GM18511 (cell line): Measurements from ENCODE around the gene DGUOK.
"Not testable (repeated sequence)": the region's sequence is repeated elsewhere in the genome, so short reads cannot be mapped to it uniquely, and the experiment has no call there.

Experiments used
- ATAC-seq: cut with Tn5 transposase; IDR thresholded peaks from one replicate; pipeline ENCODE4 v1.9.1; 2021; ENCODE audit warnings: mild to moderate bottlenecking, moderate library complexity; ENCODE audit not compliant: unreplicated experiment

The DGUOK gene

GRCh38 chr2:73926493-73927327, at the start of gene DGUOK:
Gene DGUOK, plus strand, starts transcription at chr2:73926880. Its CDS starts 31 bp downstream, at chr2:73926911.
- ATAC-seq, result peak; percentile 99

GRCh38 chr2:73877071-73877802, 49.4 kb upstream of the DGUOK start:
- no peak for ATAC-seq

GRCh38 chr2:73877984-73878383, 48.7 kb upstream of the DGUOK start:
- ATAC-seq, result not testable (repeated sequence)

GRCh38 chr2:73885406-73885805, 41.3 kb upstream of the DGUOK start:
- no peak for ATAC-seq

GRCh38 chr2:73886357-73886756, 40.3 kb upstream of the DGUOK start:
- no peak for ATAC-seq

GRCh38 chr2:73887596-73888353, 38.9 kb upstream of the DGUOK start:
- not testable (repeated sequence) for ATAC-seq

GRCh38 chr2:73888388-73888787, 38.3 kb upstream of the DGUOK start:
- no peak for ATAC-seq

GRCh38 chr2:73889206-73889605, 37.5 kb upstream of the DGUOK start:
- no peak for ATAC-seq

GRCh38 chr2:73890301-73891092, 36.2 kb upstream of the DGUOK start:
- ATAC-seq, result no peak

GRCh38 chr2:73891276-73891901, 35.3 kb upstream of the DGUOK start:
- ATAC-seq, result no peak

- ATAC-seq, result no peak
Measured at GRCh38 chr2:73892631-73893329, 33.9 kb upstream of the DGUOK start, which contains the start of gene ACTG2. Gene ACTG2, plus strand, starts transcription at chr2:73893008. Its CDS starts 8,304 bp downstream, at chr2:73901312.

GRCh38 chr2:73893764-73894474, 32.8 kb upstream of the DGUOK start:
- no peak for ATAC-seq

GRCh38 chr2:73894475-73894850, 32.2 kb upstream of the DGUOK start:
- no peak for ATAC-seq

GRCh38 chr2:73894877-73895276, 31.8 kb upstream of the DGUOK start:
- no peak for ATAC-seq

GRCh38 chr2:73895473-73895872, 31.2 kb upstream of the DGUOK start:
- ATAC-seq, result no peak

- no peak for ATAC-seq
Measured at GRCh38 chr2:73896362-73897239, 30.1 kb upstream of the DGUOK start.

- no peak for ATAC-seq
Measured at GRCh38 chr2:73897240-73897583, 29.5 kb upstream of the DGUOK start.

GRCh38 chr2:73897934-73898333, 28.7 kb upstream of the DGUOK start:
- no peak for ATAC-seq
